GM18526 (cell line): ENCODE data around the gene NPC1.

Experiments used
- POLR2A ChIP-seq: IDR thresholded peaks from 3 replicates; pipeline ENCODE4 v1.6.1; 2011; ENCODE audit not compliant: insufficient read length; ENCODE audit errors: extremely low read depth

Gene NPC1

DNA sequence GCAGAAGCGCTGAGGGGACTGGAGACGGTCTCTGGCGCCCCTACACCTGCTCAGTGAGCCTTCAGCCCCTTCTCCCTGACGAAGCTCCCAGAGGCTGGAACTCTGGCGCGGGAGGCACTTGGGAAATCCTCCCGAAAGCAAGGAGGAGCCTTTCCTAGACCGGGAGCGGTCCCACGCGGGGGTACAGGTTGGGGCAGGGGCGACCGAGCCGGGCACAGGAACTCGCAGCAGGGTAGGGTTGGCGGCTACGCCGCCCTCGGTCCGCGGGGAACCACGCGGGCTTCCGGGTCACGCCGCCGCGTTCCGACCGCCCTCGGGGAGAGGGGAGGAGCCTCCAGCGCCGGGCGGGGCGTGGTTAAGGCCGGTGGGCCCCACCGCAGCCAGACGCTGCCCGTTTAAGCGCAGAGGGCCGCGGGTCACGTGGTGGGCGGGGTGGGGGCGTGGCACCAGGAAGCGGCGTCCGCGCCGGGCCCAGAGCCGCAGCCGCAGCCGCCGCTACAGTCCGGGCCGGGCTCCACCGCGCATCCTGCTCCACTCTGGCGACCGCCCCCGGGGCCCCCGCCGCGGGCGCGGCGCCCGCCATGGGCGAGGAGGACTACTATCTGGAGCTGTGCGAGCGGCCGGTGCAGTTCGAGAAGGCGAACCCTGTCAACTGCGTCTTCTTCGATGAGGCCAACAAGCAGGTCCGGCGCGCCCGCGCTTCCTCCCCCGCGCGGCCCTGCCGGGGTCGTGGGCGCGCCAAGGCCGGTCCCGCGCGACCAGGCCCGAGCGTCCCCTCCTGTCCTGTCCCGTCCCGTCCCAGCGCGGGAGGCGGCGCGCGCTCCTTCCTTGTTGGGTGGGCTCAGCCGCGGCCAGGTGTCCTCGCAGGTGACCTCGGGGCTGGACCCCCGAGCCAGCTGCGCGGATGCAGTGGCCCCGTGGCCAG, 83.0 kb downstream of the NPC1 start, which contains the start of gene RMC1:
Gene RMC1, plus strand, starts transcription at position 474 of the 925 bp plus-strand sequence. Its CDS starts 108 bp downstream, at position 582.
- peak; percentile 91 for TF ChIP-seq POLR2A

DNA sequence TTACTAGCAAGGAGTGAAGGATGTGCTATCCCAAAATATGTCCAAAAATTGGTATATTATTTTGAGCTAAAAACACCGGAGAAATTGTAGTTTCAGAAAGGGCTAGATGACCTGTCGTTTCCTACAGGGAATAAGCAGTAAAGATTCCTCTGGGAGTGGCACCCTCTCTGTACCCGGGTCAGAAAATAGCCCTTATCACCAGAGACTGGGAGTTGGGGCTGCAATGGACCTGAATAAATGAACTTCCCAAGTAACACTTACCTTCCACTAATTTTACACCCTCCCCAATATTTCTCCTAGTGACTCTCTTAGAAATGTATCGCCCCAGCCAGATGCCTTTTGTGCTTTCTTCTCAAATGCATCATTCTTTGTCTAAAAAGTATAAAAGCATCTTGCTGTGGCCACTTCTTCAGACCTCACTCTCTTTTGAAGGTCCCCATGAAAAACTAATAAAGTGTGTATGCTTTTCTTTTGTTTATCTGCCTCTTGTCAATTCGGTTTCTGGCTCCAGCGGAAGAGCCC, 83.7 kb downstream of the NPC1 start:
- TF ChIP-seq POLR2A = no peak

DNA sequence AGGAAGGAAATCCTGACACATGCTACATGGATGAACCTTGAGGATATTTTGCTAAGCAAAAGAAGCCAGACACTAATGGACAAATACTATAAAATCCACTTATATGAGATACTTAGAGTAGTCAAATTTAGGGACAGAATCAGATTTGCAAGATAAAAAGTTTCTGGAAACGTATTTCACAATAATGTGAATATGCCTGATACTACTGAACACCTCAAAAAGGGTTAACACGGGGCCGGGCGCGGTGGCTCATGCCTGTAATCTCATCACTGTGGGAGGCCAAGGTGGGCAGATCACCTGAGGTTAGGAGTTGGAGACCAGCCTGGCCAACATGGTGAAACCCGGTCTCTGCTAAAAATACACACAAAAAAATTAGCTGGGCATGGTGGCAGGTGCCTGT, 84.7 kb downstream of the NPC1 start:
- no peak for TF ChIP-seq POLR2A

DNA sequence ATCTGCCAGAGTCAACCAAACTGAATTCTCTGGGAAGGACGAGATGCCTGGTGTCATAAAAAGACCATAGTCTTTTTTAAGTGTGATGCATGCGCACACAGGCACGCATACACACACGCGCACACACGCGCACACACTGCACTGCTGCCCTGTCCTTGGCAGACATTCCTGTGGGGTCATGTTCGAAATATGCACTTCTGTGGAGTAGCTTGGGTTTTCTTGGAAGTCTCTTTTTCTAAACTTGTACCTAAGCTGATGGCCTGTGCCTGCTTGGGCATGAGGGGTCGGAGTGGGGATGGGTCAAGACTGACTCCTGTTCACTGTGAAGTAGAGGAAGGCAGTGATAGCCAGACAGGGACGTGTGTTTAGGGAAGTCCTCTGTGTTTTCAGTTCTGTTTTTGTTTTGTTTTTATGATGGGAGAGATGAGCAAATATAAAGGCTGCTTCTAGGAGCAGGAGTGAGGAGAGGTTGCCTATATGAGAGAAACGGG, 87.0 kb downstream of the NPC1 start:
- no peak for TF ChIP-seq POLR2A

DNA sequence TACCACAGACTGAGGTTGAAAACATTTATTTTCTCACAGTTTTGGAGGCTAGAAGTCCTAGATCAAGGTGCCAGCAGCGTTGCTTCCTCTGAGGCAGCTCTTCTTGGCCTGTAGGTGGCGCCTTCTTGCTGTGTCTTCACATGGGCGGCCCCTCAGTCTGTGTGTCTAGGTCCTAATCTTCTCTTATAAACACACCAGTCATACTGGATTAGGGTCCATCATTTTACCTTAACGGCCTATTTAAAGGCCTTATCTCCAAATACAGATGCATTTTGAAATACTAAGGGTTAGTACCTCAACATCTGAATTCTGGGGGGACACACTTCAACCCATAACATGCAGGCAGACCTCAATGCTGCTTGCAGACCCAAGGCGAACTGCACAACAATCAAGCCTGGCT, 87.4 kb downstream of the NPC1 start:
- TF ChIP-seq POLR2A = no peak

DNA sequence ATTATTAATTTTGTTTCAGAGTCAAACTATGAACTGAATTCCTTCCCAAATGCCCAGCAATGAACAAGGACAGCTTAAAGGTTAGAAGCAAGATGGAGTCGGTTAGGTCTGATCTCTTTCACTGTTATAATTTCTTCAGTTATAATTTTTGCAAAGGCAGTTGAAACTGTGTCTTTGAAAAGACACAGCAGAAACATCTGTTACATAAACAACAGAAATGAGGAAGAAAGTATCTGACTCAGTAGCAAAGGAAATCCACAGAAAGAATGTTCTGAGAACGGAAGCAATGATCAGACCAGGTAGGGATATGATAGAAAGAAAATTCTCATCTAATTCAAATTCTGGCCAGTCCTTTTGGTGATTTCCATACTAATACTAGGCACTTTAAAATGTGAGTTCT, 88.2 kb downstream of the NPC1 start:
- TF ChIP-seq POLR2A = no peak

DNA sequence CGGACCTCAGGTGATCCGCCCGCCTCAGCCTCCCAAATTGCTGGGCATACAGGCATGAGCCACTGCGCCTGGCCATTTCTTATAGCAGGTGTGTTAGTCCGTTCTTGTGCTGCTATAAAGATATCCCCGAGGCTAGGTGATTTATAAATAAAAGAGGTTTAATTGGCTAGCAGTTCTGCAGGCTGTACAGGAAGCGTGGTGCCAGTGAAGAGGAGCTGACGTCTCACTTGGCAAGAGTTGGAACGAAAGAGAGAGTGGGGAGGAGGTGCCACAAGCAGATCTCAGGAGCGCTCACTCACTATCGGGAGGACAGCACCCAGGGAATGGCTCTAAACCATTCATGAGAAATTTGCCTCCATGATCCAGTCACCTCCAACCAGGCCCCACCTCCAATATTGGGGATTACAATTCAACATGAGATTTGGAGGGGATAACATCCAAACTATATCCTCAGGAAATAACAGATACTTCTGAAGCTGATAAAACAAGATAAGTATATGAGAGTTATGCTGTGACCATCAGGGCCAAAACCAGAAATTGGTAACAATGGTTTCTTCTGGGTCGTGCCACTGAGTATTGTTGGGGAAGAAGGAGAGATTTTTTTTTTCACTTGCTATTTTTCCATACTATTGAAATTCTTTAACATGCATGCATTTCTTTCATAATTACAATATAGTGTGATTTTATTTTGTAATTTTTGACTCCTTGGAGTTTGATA, 90.4 kb downstream of the NPC1 start:
- no peak for TF ChIP-seq POLR2A

DNA sequence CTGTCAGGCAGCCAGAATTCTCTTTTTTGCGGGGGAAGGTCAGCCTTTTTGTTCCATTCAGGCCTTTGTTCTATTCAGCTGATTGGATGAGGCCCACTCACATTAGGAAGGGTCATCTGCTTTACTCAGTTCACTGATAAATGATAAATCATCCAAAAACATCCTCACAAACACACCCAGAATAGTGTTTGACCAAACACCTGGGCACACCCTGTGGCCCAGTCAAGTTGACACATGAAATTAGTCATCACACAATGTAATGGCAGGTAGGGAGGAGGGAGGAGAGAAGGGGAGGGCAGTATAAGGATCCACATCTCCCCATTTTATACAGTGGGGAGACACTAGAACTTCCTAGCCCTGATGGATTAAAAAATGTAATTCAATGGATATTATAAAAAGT, 91.3 kb downstream of the NPC1 start:
- TF ChIP-seq POLR2A = no peak

DNA sequence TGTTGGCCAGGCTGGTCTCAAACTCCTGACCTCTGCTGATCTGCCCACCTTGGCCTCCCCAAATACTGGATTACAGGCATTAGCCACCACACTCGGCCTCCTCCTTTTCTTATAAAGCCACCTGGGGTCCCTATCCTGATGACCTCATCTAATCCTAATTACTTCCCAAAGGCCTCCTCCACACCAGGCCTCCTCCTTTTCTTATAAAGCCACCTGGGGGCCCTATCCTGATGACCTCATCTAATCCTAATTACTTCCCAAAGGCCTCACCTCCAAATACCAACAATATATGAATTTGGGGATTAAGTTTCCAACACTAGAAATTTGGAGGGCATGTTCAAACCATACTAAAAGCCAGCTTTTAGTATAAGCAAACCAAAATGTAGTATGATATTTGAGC, 92.7 kb downstream of the NPC1 start:
- TF ChIP-seq POLR2A = no peak

DNA sequence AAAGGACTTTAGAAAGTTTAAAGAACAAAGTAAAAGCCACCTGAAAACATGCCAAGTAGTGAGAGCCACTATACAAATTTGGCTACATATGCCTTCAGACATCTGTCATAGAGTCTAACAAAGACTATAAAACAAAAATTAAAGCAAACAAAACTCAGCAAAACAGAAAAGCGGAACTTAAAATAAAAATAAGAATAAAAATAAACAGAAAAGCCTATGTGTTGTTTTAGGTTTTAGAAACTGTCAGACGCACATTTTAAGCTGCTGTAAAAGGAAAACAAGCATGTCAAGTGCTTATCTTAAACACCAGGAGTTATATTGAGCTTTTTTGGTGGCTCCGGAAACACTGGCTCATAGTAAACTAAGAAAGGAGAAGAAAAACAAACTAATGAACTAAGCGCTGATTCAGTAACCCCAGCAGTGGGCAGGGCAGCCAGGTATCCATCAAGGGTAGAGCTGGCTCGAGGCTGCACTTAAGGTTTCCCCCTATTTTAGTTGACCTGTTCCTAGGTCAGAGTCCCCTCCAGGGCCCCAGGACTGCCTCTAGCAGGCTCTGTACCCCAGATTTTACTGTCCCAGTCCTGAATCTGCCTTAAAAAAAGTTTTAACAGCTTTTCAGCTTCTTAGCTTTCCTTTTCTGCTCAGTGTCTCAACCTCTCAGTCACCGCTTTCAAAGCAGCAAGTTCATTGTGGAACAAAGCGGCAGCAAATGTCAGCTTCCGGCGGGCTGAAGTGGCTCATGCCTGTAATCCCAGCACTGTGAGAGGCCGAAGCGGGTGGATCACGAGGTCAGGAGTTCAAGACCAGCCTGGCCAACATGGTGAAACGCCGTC, 98.4 kb downstream of the NPC1 start:
- no peak for TF ChIP-seq POLR2A

DNA sequence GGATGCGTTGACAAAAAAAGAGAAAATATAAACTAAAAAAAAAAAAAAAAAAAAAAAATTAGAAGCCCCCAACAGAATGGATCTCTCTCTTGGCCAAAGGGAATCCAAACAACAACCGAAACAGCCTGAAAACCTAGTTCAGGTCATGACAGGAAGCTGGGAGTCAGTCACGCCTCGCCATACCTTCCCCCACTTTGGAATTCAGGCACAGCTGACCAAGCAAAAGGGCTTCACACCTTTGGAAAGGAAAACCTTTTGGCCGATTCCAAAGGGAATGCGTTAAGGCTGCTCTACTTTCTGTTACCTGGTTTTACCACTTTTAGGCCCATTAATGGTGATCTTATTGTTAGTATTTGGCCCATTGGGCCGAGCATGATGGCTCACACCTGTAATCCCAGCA, 100.9 kb downstream of the NPC1 start:
- TF ChIP-seq POLR2A = no peak

DNA sequence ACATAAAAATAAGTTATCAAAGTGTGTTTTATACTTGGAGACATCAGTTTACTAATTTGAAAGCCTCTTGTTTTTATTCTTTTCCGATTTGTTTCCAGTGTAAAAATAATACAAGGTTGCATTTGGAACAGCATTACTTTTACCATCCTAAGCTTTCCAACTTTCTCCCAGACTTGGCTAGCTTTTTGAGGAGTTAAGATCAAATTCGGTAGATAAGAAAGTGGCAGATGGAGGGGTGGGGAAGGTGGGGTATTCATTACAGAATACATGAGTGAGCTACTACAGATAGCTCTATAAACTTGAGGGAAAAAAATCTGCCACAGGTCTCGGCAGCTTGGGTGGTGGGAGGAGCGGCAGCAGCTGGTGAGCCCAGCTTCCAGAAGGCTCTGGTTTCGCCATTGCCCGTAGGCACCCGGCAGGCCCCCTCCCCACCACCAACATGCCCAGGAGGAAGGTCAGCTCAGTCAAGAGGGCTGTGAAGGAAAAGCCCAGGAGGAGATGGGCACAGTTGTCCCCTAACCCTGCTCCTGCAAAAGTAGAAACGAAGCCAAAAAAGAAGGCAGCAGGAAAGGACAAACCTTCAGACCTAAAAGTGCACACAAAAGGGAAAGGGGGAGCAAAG, 101.6 kb downstream of the NPC1 start:
- no peak for TF ChIP-seq POLR2A
